ENCODE data around the gene WNT4.
A peak's percentile ranks its signal among the peaks of the same experiment; 100 is the strongest.

WNT4 gene

GRCh38 chr1:22158654-22159053 is 15.8 kb upstream of the WNT4 start:
- H3K27me3 ChIP-seq (ENCODE audit: control insufficient read depth in 1 of 2, insufficient read depth in 2 of 2, low read length in 2 of 2) = no peaks in the 10 kb centered on the region
- H3K36me3 ChIP-seq (ENCODE audit: insufficient read depth, low read length) = no peaks in the 10 kb centered on the region
- no peak overlapping the region for H3K27ac ChIP-seq (ENCODE audit: low read depth, low read length)
- H3K4me1 ChIP-seq (ENCODE audit: insufficient read depth, low read length) = no peaks in the 10 kb centered on the region
- H3K9me3 ChIP-seq (ENCODE audit: low read length) = no peaks in the 10 kb centered on the region
- H3K9ac ChIP-seq (ENCODE audit: low read length) = no peak overlapping the region
- no peak overlapping the region for H3K4me3 ChIP-seq (ENCODE audit: low read depth in 1 of 2, low read length in 2 of 2)

GRCh38 chr1:22157359-22157966 is 14.6 kb upstream of the WNT4 start:
- Histone ChIP-seq H3K9ac (ENCODE audit: low read length) (no peak overlapping the region), H3K4me3 (ENCODE audit: low read depth in 1 of 2, low read length in 2 of 2) (no peak overlapping the region), H3K4me1 (ENCODE audit: insufficient read depth, low read length) (no peaks in the 10 kb centered on the region), H3K9me3 (ENCODE audit: low read length) (no peaks in the 10 kb centered on the region), H3K27ac (ENCODE audit: low read depth, low read length) (no peak overlapping the region), H3K36me3 (ENCODE audit: insufficient read depth, low read length) (no peaks in the 10 kb centered on the region), H3K27me3 (ENCODE audit: control insufficient read depth in 1 of 2, insufficient read depth in 2 of 2, low read length in 2 of 2) (no peaks in the 10 kb centered on the region)

- no peaks in the 10 kb centered on the region for H3K9me3 ChIP-seq (ENCODE audit: low read length)
- H3K9ac ChIP-seq (ENCODE audit: low read length) = no peak overlapping the region
- no peaks in the 10 kb centered on the region for H3K27me3 ChIP-seq (ENCODE audit: control insufficient read depth in 1 of 2, insufficient read depth in 2 of 2, low read length in 2 of 2)
- no peaks in the 10 kb centered on the region for H3K4me1 ChIP-seq (ENCODE audit: insufficient read depth, low read length)
- H3K4me3 ChIP-seq (ENCODE audit: low read depth in 1 of 2, low read length in 2 of 2) = no peak overlapping the region
- H3K36me3 ChIP-seq (ENCODE audit: insufficient read depth, low read length) = no peaks in the 10 kb centered on the region
- no peak overlapping the region for H3K27ac ChIP-seq (ENCODE audit: low read depth, low read length)
Measured at GRCh38 chr1:22155517-22155916, 12.6 kb upstream of the WNT4 start.

GRCh38 chr1:22154626-22155025 is 11.7 kb upstream of the WNT4 start:
- no peaks in the 10 kb centered on the region for H3K36me3 ChIP-seq (ENCODE audit: insufficient read depth, low read length)
- H3K4me3 ChIP-seq (ENCODE audit: low read depth in 1 of 2, low read length in 2 of 2) = no peak overlapping the region
- no peaks in the 10 kb centered on the region for H3K27me3 ChIP-seq (ENCODE audit: control insufficient read depth in 1 of 2, insufficient read depth in 2 of 2, low read length in 2 of 2)
- no peaks in the 10 kb centered on the region for H3K4me1 ChIP-seq (ENCODE audit: insufficient read depth, low read length)
- H3K9ac ChIP-seq (ENCODE audit: low read length) = no peak overlapping the region
- no peaks in the 10 kb centered on the region for H3K9me3 ChIP-seq (ENCODE audit: low read length)
- no peak overlapping the region for H3K27ac ChIP-seq (ENCODE audit: low read depth, low read length)

- Histone ChIP-seq H3K9ac (ENCODE audit: low read length) (no peak overlapping the region), H3K36me3 (ENCODE audit: insufficient read depth, low read length) (no peaks in the 10 kb centered on the region), H3K27me3 (ENCODE audit: control insufficient read depth in 1 of 2, insufficient read depth in 2 of 2, low read length in 2 of 2) (no peaks in the 10 kb centered on the region), H3K4me1 (ENCODE audit: insufficient read depth, low read length) (no peaks in the 10 kb centered on the region), H3K4me3 (ENCODE audit: low read depth in 1 of 2, low read length in 2 of 2) (no peak overlapping the region), H3K9me3 (ENCODE audit: low read length) (no peaks in the 10 kb centered on the region), H3K27ac (ENCODE audit: low read depth, low read length) (no peak overlapping the region)
Measured at GRCh38 chr1:22153660-22154437, 11.0 kb upstream of the WNT4 start.

- no peaks in the 10 kb centered on the region for H3K27me3 ChIP-seq (ENCODE audit: control insufficient read depth in 1 of 2, insufficient read depth in 2 of 2, low read length in 2 of 2)
- H3K9ac ChIP-seq (ENCODE audit: low read length) = no peak overlapping the region
- H3K36me3 ChIP-seq (ENCODE audit: insufficient read depth, low read length) = no peaks in the 10 kb centered on the region
- H3K9me3 ChIP-seq (ENCODE audit: low read length) = no peaks in the 10 kb centered on the region
- H3K4me3 ChIP-seq (ENCODE audit: low read depth in 1 of 2, low read length in 2 of 2) = no peak overlapping the region
- no peaks in the 10 kb centered on the region for H3K4me1 ChIP-seq (ENCODE audit: insufficient read depth, low read length)
- H3K27ac ChIP-seq (ENCODE audit: low read depth, low read length) = no peak overlapping the region
Measured at GRCh38 chr1:22150923-22151322, 8.0 kb upstream of the WNT4 start.

GRCh38 chr1:22142315-22143064 is 407 bp downstream of the WNT4 start:
- Histone ChIP-seq H3K4me3 (ENCODE audit: low read depth in 1 of 2, low read length in 2 of 2) (peak overlapping the region; percentile 25 to 27), H3K36me3 (ENCODE audit: insufficient read depth, low read length) (no peaks in the 10 kb centered on the region), H3K27me3 (ENCODE audit: control insufficient read depth in 1 of 2, insufficient read depth in 2 of 2, low read length in 2 of 2) (peaks cover 11 to 38% of the 10 kb centered on the region in 2 donors), H3K9ac (ENCODE audit: low read length) (no peak overlapping the region), H3K4me1 (ENCODE audit: insufficient read depth, low read length) (peaks cover 10% of the 10 kb centered on the region), H3K9me3 (ENCODE audit: low read length) (no peaks in the 10 kb centered on the region), H3K27ac (ENCODE audit: low read depth, low read length) (no peak overlapping the region)

- H3K27ac ChIP-seq (ENCODE audit: low read depth, low read length) = no peak overlapping the region
- peak overlapping the region; percentile 25 to 27 for H3K4me3 ChIP-seq (ENCODE audit: low read depth in 1 of 2, low read length in 2 of 2)
- H3K4me1 ChIP-seq (ENCODE audit: insufficient read depth, low read length) = peaks cover 10% of the 10 kb centered on the region
- H3K36me3 ChIP-seq (ENCODE audit: insufficient read depth, low read length) = no peaks in the 10 kb centered on the region
- no peak overlapping the region for H3K9ac ChIP-seq (ENCODE audit: low read length)
- no peaks in the 10 kb centered on the region for H3K9me3 ChIP-seq (ENCODE audit: low read length)
- peaks cover 11 to 38% of the 10 kb centered on the region in 2 donors for H3K27me3 ChIP-seq (ENCODE audit: control insufficient read depth in 1 of 2, insufficient read depth in 2 of 2, low read length in 2 of 2)
Measured at GRCh38 chr1:22141554-22142314, 1.2 kb downstream of the WNT4 start.

GRCh38 chr1:22140694-22141093 is 2.2 kb downstream of the WNT4 start:
- Histone ChIP-seq H3K4me1 (ENCODE audit: insufficient read depth, low read length) (peaks cover 10% of the 10 kb centered on the region), H3K4me3 (ENCODE audit: low read depth in 1 of 2, low read length in 2 of 2) (no peak overlapping the region), H3K27me3 (ENCODE audit: control insufficient read depth in 1 of 2, insufficient read depth in 2 of 2, low read length in 2 of 2) (peaks cover 11 to 38% of the 10 kb centered on the region in 2 donors), H3K9ac (ENCODE audit: low read length) (no peak overlapping the region), H3K9me3 (ENCODE audit: low read length) (no peaks in the 10 kb centered on the region), H3K36me3 (ENCODE audit: insufficient read depth, low read length) (no peaks in the 10 kb centered on the region), H3K27ac (ENCODE audit: low read depth, low read length) (no peak overlapping the region)

GRCh38 chr1:22139817-22140216 is 3.1 kb downstream of the WNT4 start:
- H3K9me3 ChIP-seq (ENCODE audit: low read length) = no peaks in the 10 kb centered on the region

GRCh38 chr1:22139066-22139594 is 3.8 kb downstream of the WNT4 start:
- Histone ChIP-seq H3K27me3 (ENCODE audit: control insufficient read depth in 1 of 2, insufficient read depth in 2 of 2, low read length in 2 of 2) (peaks cover 4 to 23% of the 10 kb centered on the region in 2 donors), H3K36me3 (ENCODE audit: insufficient read depth, low read length) (no peaks in the 10 kb centered on the region), H3K27ac (ENCODE audit: low read depth, low read length) (no peak overlapping the region), H3K9ac (ENCODE audit: low read length) (no peak overlapping the region), H3K4me3 (ENCODE audit: low read depth in 1 of 2, low read length in 2 of 2) (no peak overlapping the region), H3K4me1 (ENCODE audit: insufficient read depth, low read length) (peaks cover 10% of the 10 kb centered on the region), H3K9me3 (ENCODE audit: low read length) (no peaks in the 10 kb centered on the region)

More at GRCh38 chr1:22139817-22140216, 3.1 kb downstream of the WNT4 start:
- no peak overlapping the region for H3K27ac ChIP-seq (ENCODE audit: low read depth, low read length)
- no peak overlapping the region for H3K4me3 ChIP-seq (ENCODE audit: low read depth in 1 of 2, low read length in 2 of 2)
- no peak overlapping the region for H3K9ac ChIP-seq (ENCODE audit: low read length)
- H3K4me1 ChIP-seq (ENCODE audit: insufficient read depth, low read length) = peaks cover 10% of the 10 kb centered on the region
- no peaks in the 10 kb centered on the region for H3K36me3 ChIP-seq (ENCODE audit: insufficient read depth, low read length)
- H3K27me3 ChIP-seq (ENCODE audit: control insufficient read depth in 1 of 2, insufficient read depth in 2 of 2, low read length in 2 of 2) = peaks cover 11 to 30% of the 10 kb centered on the region in 2 donors

Measured in muscle layer of colon (tissue), 2 donors.